Keratinocyte (primary cell): ENCODE measurements around the gene PDE6A.

Source experiments
- EZH2 ChIP-seq: IDR thresholded peaks from one replicate; pipeline ENCODE4 v1.6.1; 2012; ENCODE audit warnings: inconsistent platforms, mild to moderate bottlenecking, low read length, moderate library complexity
- TF ChIP-seq, protein P1 (sequence below), 3 experiments: IDR thresholded peaks in 1 of 3; conservative IDR thresholded peaks in 1 of 3; optimal IDR thresholded peaks in 1 of 3; 2 replicates in 2 of 3; 3 replicates in 1 of 3; pipeline versions ENCODE3 to v1.5.1; 2011; ENCODE audit warnings: low read length in 3 of 3, mild to moderate bottlenecking in 3 of 3, moderate library complexity in 2 of 3, control low read depth in 1 of 3, inconsistent platforms in 1 of 3; ENCODE audit not compliant: insufficient read depth in 2 of 3; ENCODE audit errors: extremely low read depth in 1 of 3

- TF ChIP-seq, protein P1, sequence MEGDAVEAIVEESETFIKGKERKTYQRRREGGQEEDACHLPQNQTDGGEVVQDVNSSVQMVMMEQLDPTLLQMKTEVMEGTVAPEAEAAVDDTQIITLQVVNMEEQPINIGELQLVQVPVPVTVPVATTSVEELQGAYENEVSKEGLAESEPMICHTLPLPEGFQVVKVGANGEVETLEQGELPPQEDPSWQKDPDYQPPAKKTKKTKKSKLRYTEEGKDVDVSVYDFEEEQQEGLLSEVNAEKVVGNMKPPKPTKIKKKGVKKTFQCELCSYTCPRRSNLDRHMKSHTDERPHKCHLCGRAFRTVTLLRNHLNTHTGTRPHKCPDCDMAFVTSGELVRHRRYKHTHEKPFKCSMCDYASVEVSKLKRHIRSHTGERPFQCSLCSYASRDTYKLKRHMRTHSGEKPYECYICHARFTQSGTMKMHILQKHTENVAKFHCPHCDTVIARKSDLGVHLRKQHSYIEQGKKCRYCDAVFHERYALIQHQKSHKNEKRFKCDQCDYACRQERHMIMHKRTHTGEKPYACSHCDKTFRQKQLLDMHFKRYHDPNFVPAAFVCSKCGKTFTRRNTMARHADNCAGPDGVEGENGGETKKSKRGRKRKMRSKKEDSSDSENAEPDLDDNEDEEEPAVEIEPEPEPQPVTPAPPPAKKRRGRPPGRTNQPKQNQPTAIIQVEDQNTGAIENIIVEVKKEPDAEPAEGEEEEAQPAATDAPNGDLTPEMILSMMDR (optimal IDR thresholded peaks at IDR 0.05 in 1 of 3, IDR thresholded peaks at IDR 0.05 in 1 of 3, conservative IDR thresholded peaks at IDR 0.05 in 1 of 3; ENCODE audit: extremely low read depth in 1 of 3, insufficient read depth in 2 of 3, low read length in 3 of 3), result no peak
- TF ChIP-seq EZH2, result no peak
Measured at GRCh38 chr5:149865746-149866145, 78.8 kb downstream of the PDE6A start.
